ENCODE measurements around the gene OR51D1.

- TF ChIP-seq CTCF (conservative IDR thresholded peaks at IDR 0.05 in 1 of 2, IDR thresholded peaks at IDR 0.05 in 1 of 2; ENCODE audit: extremely low read depth in 1 of 2, insufficient read depth in 1 of 2, low read depth in 1 of 2, low read length in 2 of 2) (no peak), EZH2 (IDR thresholded peaks at IDR 0.05; ENCODE audit: borderline replicate concordance, low read length) (no peak)
Observed at GRCh38 chr11:4619514-4619913, 17.8 kb upstream of the OR51D1 start.

All from mammary epithelial cell (primary cell).